Skeletal muscle satellite cell (primary cell): ENCODE measurements around the gene LST1.
"Not testable (repeated sequence)": the region's sequence is repeated elsewhere in the genome, so short reads cannot be mapped to it uniquely, and the experiment has no call there.

Experiments used
- H3K27me3 ChIP-seq: 2 replicates; pipeline ENCODE4 v1.7.0; 2013; ENCODE audit warnings: low read length; ENCODE audit not compliant: control insufficient read depth, insufficient read depth
- H3K36me3 ChIP-seq: 2 replicates; pipeline ENCODE4 v1.7.0; 2013; ENCODE audit warnings: mild to moderate bottlenecking, control low read depth, low read length; ENCODE audit not compliant: insufficient read depth
- H3K4me1 ChIP-seq: 2 replicates; pipeline ENCODE4 v1.7.0; 2013; ENCODE audit warnings: low read length; ENCODE audit not compliant: control insufficient read depth, insufficient read depth
- H3K4me2 ChIP-seq: 2 replicates; pipeline ENCODE4 v1.7.0; 2013; ENCODE audit warnings: mild to moderate bottlenecking, low read length
- H3K4me3 ChIP-seq: 2 replicates; pipeline ENCODE4 v1.7.0; 2013; ENCODE audit warnings: low read length
- H3K9ac ChIP-seq: 2 replicates; pipeline ENCODE4 v1.7.0; 2013; ENCODE audit warnings: mild to moderate bottlenecking, low read depth, low read length, moderate library complexity
- H3K9me3 ChIP-seq: replicated peaks from 2 replicates; pipeline ENCODE4 v1.7.0; 2013; ENCODE audit warnings: mild to moderate bottlenecking, control low read depth, low read length

The LST1 gene

DNA sequence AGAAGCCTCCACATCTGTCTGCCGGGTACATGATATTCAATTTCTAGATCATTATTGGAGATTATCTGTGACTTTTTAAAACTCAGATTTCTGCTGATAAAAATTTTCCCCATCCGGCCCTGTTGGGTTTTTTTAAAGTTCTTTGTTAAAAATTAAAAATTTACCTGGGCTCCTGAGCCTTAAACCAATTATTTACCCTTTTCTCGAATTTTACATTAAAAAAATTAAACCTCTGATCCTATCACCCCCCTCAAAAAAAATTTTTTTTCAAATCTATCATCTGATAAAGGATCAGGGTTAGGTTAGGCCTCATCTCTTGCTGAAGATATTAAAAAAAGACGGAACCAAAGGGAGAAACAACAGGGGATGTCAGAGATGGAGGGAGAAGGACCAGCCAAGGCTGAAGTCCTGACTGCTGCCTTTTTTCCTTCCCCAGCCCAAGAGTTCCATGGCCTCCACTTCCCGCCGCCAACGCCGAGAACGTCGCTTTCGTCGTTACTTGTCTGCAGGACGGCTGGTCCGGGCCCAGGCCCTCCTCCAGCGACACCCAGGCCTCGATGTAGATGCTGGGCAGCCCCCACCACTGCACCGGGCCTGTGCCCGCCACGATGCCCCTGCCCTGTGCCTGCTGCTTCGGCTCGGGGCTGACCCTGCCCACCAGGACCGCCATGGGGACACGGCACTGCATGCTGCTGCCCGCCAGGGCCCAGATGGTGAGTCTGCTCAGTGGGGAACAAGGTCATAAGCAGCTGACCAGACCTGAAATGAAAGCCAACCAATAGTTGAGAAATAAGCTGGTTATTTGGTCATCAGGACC lies 38.1 kb upstream of the LST1 start:
- H3K9ac ChIP-seq: peak overlapping the region; percentile 93

DNA sequence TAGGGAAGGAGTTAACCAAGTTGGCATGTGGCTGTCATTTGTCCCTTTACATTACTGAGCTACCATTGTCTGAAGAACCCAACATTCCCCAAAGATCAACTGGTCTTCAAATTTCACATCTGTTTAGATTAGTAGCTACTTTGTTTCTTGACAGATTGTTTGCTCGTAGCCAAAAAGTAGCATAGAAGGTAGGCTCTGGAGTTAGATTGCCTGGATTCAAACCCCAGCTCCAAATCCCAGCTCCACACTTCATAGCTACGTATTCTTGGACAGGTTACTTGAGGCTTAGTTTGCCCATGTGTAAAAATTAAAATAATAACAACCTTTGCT lies 37.6 kb upstream of the LST1 start:
- peak overlapping the region; percentile 89 for H3K4me2 ChIP-seq
- H3K9ac ChIP-seq: peak overlapping the region; percentile 93
- H3K4me3 ChIP-seq: peak overlapping the region; percentile 71
- peaks cover 14% of the 10 kb centered on the region for H3K36me3 ChIP-seq
- no peaks in the 10 kb centered on the region for H3K9me3 ChIP-seq
- H3K27me3 ChIP-seq: no peaks in the 10 kb centered on the region
- H3K4me1 ChIP-seq: peaks cover 16% of the 10 kb centered on the region

More for the DNA sequence above, 38.1 kb upstream of the LST1 start:
- no peaks in the 10 kb centered on the region for H3K27me3 ChIP-seq
- peak overlapping the region; percentile 71 for H3K4me3 ChIP-seq
- H3K4me2 ChIP-seq: peak overlapping the region; percentile 89
- H3K9me3 ChIP-seq: no peaks in the 10 kb centered on the region
- H3K36me3 ChIP-seq: peaks cover 14% of the 10 kb centered on the region
- peaks cover 18% of the 10 kb centered on the region for H3K4me1 ChIP-seq

GRCh38 chr6:31551371-31551770 lies 34.7 kb upstream of the LST1 start:
- not testable (repeated sequence) for H3K9ac ChIP-seq, H3K27me3 ChIP-seq, H3K4me2 ChIP-seq, H3K9me3 ChIP-seq, H3K4me3 ChIP-seq
- Histone ChIP-seq H3K4me1 (peaks cover 10% of the 10 kb centered on the region), H3K36me3 (peaks cover 22% of the 10 kb centered on the region)

- Histone ChIP-seq H3K4me2 (no peak overlapping the region), H3K36me3 (peaks cover 30% of the 10 kb centered on the region), H3K4me3 (no peak overlapping the region), H3K4me1 (peaks cover 28% of the 10 kb centered on the region), H3K27me3 (no peaks in the 10 kb centered on the region), H3K9me3 (no peaks in the 10 kb centered on the region), H3K9ac (no peak overlapping the region)
Observed at GRCh38 chr6:31556307-31556706, 29.8 kb upstream of the LST1 start.

GRCh38 chr6:31557443-31558317 lies 28.4 kb upstream of the LST1 start:
- Histone ChIP-seq H3K9me3 (no peaks in the 10 kb centered on the region), H3K9ac (no peak overlapping the region), H3K36me3 (peaks cover 30% of the 10 kb centered on the region), H3K27me3 (no peaks in the 10 kb centered on the region), H3K4me1 (peaks cover 31% of the 10 kb centered on the region), H3K4me3 (no peak overlapping the region), H3K4me2 (no peak overlapping the region)

DNA sequence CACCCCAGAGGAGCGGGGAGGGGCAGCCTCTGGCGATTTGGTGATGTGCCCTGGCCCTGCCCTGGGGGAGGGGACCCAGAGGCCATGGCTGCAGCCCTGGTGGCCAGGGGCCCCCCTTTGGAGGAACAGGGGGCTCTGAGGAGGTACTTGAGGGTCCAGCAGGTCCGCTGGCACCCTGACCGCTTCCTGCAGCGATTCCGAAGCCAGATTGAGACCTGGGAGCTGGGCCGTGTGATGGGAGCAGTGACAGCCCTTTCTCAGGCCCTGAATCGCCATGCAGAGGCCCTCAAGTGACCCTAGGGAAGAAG lies 27.8 kb upstream of the LST1 start:
- Histone ChIP-seq H3K36me3 (peaks cover 30% of the 10 kb centered on the region), H3K27me3 (no peaks in the 10 kb centered on the region), H3K9ac (no peak overlapping the region), H3K4me2 (no peak overlapping the region), H3K9me3 (no peaks in the 10 kb centered on the region), H3K4me3 (no peak overlapping the region), H3K4me1 (peaks cover 37% of the 10 kb centered on the region)

GRCh38 chr6:31558631-31559500 lies 27.2 kb upstream of the LST1 start:
- Histone ChIP-seq H3K4me1 (peaks cover 43% of the 10 kb centered on the region), H3K36me3 (peaks cover 30% of the 10 kb centered on the region), H3K9ac (peak overlapping the region; percentile 54), H3K4me2 (no peak overlapping the region), H3K9me3 (no peaks in the 10 kb centered on the region), H3K4me3 (no peak overlapping the region), H3K27me3 (no peaks in the 10 kb centered on the region)

- Histone ChIP-seq H3K4me2 (peak overlapping the region; percentile 45), H3K9ac (peak overlapping the region; percentile 54), H3K4me1 (peaks cover 44% of the 10 kb centered on the region), H3K9me3 (no peaks in the 10 kb centered on the region), H3K4me3 (no peak overlapping the region), H3K36me3 (peaks cover 27% of the 10 kb centered on the region), H3K27me3 (no peaks in the 10 kb centered on the region)
Observed at GRCh38 chr6:31559606-31559957, 26.5 kb upstream of the LST1 start.

- H3K4me1 ChIP-seq: peaks cover 44% of the 10 kb centered on the region
- peak overlapping the region; percentile 36 for H3K4me3 ChIP-seq
- H3K27me3 ChIP-seq: no peaks in the 10 kb centered on the region
- peak overlapping the region; percentile 54 for H3K9ac ChIP-seq
- H3K4me2 ChIP-seq: peak overlapping the region; percentile 45
- no peaks in the 10 kb centered on the region for H3K9me3 ChIP-seq
- H3K36me3 ChIP-seq: peaks cover 27% of the 10 kb centered on the region
Observed at GRCh38 chr6:31559958-31560696, 25.9 kb upstream of the LST1 start.

DNA sequence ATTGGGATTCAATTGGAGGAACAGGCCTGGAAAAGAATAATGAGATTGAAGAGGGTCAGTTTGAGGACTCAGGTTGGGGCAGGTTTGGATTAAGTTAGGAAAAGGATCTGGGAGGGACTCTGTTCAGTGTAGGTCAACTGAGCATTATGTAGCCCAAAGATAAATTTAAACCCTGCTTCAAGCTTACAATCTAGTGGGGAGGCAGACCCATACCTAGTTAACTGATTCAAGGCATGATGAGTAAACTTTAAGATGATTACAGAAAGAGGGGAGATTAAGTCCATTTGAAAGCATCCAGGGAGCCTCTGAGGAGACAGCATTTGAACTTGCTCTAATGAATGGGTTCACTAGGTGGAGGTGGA lies 25.4 kb upstream of the LST1 start:
- Histone ChIP-seq H3K4me3 (peak overlapping the region; percentile 36), H3K9me3 (no peaks in the 10 kb centered on the region), H3K9ac (no peak overlapping the region), H3K27me3 (no peaks in the 10 kb centered on the region), H3K4me1 (peaks cover 44% of the 10 kb centered on the region), H3K4me2 (peak overlapping the region; percentile 45), H3K36me3 (peaks cover 27% of the 10 kb centered on the region)
